H54 (cell line): Measurements from ENCODE around the gene IL10.

Experiments
- DNase-seq: peaks from one replicate; pipeline ENCODE4 v3.0.0; 2011; ENCODE audit warnings: low spot score, mixed read lengths; ENCODE audit not compliant: insufficient read length
- FAIRE-seq: peaks from 3 replicates; lab custom pipeline; 2011; peaks lifted over from hg19 to GRCh38; lab: Jason Lieb, UNC
- POLR2A ChIP-seq: IDR thresholded peaks from 2 replicates; pipeline ENCODE4 v1.6.1; 2011; ENCODE audit warnings: low read depth, mild to moderate bottlenecking, low read length

The IL10 gene

GRCh38 chr1:206799311-206799710, 27.0 kb upstream of the IL10 start:
- TF ChIP-seq POLR2A = no peak
- DNase-seq (no peak), FAIRE-seq (no peak)

- TF ChIP-seq POLR2A = no peak
- FAIRE-seq = no peak
- DNase-seq = no peak
These were observed 26.2 kb upstream of the IL10 start for GRCh38 chr1:206798384-206798996.

GRCh38 chr1:206797534-206798383, 25.5 kb upstream of the IL10 start:
- no peak for DNase-seq
- no peak for FAIRE-seq
- no peak for TF ChIP-seq POLR2A

- DNase-seq = no peak
- FAIRE-seq = no peak
- TF ChIP-seq POLR2A = no peak
These were observed 24.7 kb upstream of the IL10 start for GRCh38 chr1:206796981-206797402.

GRCh38 chr1:206796116-206796515, 23.8 kb upstream of the IL10 start:
- DNase-seq (no peak), FAIRE-seq (no peak)
- TF ChIP-seq POLR2A = no peak

GRCh38 chr1:206794294-206794908, 22.1 kb upstream of the IL10 start:
- DNase-seq (no peak), FAIRE-seq (no peak)
- no peak for TF ChIP-seq POLR2A

GRCh38 chr1:206793620-206794019, 21.3 kb upstream of the IL10 start:
- no peak for FAIRE-seq
- TF ChIP-seq POLR2A = no peak
- DNase-seq = no peak

GRCh38 chr1:206792939-206793607, 20.8 kb upstream of the IL10 start:
- no peak for DNase-seq
- no peak for FAIRE-seq
- TF ChIP-seq POLR2A = no peak

GRCh38 chr1:206790502-206791250, 18.4 kb upstream of the IL10 start:
- DNase-seq = no peak
- TF ChIP-seq POLR2A = no peak
- no peak for FAIRE-seq

- FAIRE-seq (no peak), DNase-seq (no peak)
- no peak for TF ChIP-seq POLR2A
These were observed 16.3 kb upstream of the IL10 start for GRCh38 chr1:206788487-206789050.

GRCh38 chr1:206787891-206788290, 15.6 kb upstream of the IL10 start:
- DNase-seq (no peak), FAIRE-seq (no peak)
- TF ChIP-seq POLR2A = no peak

GRCh38 chr1:206786212-206786886, 14.1 kb upstream of the IL10 start:
- no peak for TF ChIP-seq POLR2A
- no peak for FAIRE-seq
- no peak for DNase-seq
